ENCODE results near the gene LIME1. TPM values are rescaled to one million over a fixed set of nuclear protein-coding genes. Genes with fewer than 3 reads are reported as not detected.
"Not testable (repeated sequence)": the region's sequence is repeated elsewhere in the genome, so short reads cannot be mapped to it uniquely, and the experiment has no call there.

The LIME1 gene
- total RNA-seq, 1 donor from 2014 or later: 8.1 TPM

GRCh38 chr20:63774306-63774705, 37.8 kb downstream of the LIME1 start:
- no peaks in the 10 kb centered on the region for H3K9me3 Mint-ChIP-seq (ENCODE audit: unreplicated experiment)
- peak; percentile 31 for DNase-seq (ENCODE audit: low spot score)

DNA sequence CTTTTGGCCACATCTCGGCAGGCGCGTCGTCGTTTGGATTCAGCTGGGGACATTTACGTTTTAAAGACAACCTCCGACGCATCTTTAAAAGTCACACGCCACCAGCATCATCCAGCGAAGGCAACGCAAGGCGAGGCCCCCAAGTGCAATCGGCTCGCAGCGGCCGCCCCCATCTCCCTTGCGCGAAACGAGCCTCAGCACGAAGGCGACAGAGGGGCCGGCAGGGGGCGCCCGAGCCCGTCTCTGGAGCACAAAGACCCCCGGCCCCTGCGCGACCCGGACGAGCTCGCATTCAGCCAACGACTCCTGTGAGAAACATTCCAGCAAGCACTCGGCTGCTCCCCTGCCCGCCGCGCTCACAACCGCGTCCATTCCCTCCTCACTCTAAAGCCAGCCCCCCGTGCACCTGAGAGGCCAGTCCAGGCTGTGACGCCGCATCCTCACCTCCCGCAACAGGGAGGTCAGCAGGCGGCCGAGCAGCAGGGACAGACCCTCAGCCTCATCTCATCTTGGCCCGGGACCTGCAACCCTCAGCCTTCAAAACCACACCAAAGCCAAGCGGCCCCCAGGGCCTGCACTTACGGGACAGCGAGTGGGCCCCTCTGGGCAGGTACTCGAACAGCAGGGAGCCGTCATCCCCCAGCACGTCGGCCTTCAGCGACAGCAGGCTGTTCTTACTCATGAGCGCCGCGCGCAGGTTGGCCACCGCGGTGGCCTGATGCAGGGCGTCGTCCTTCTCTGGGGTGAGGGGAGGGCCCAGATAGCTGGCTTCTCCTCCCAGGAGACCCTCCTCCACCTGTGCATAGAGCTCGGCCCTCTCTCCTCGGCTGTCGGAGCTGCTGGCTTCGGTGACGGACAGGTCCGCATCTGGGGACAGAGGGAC, 38.9 kb downstream of the LIME1 start:
- Mint-ChIP-seq H3K9me3 (ENCODE audit: unreplicated experiment) (no peaks in the 10 kb centered on the region), H3K27me3 (ENCODE audit: unreplicated experiment) (peaks cover 11% of the 10 kb centered on the region), H3K36me3 (ENCODE audit: low read depth, unreplicated experiment) (peaks cover 12% of the 10 kb centered on the region), H3K4me1 (ENCODE audit: unreplicated experiment) (peaks cover 9% of the 10 kb centered on the region), H3K27ac (ENCODE audit: unreplicated experiment) (peak overlapping the region; percentile 88), H3K4me3 (ENCODE audit: unreplicated experiment) (peak overlapping the region; percentile 42)
- TF ChIP-seq, protein P1, sequence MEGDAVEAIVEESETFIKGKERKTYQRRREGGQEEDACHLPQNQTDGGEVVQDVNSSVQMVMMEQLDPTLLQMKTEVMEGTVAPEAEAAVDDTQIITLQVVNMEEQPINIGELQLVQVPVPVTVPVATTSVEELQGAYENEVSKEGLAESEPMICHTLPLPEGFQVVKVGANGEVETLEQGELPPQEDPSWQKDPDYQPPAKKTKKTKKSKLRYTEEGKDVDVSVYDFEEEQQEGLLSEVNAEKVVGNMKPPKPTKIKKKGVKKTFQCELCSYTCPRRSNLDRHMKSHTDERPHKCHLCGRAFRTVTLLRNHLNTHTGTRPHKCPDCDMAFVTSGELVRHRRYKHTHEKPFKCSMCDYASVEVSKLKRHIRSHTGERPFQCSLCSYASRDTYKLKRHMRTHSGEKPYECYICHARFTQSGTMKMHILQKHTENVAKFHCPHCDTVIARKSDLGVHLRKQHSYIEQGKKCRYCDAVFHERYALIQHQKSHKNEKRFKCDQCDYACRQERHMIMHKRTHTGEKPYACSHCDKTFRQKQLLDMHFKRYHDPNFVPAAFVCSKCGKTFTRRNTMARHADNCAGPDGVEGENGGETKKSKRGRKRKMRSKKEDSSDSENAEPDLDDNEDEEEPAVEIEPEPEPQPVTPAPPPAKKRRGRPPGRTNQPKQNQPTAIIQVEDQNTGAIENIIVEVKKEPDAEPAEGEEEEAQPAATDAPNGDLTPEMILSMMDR (IDR thresholded peaks at IDR 0.05; ENCODE audit: unreplicated experiment): peak; percentile 89
- peak; percentile 86 for DNase-seq (ENCODE audit: low spot score)

More at GRCh38 chr20:63774306-63774705, 37.8 kb downstream of the LIME1 start:
- Mint-ChIP-seq H3K4me3 (ENCODE audit: unreplicated experiment) (peak overlapping the region; percentile 68), H3K27me3 (ENCODE audit: unreplicated experiment) (peaks cover 11% of the 10 kb centered on the region), H3K27ac (ENCODE audit: unreplicated experiment) (peak overlapping the region; percentile 39), H3K4me1 (ENCODE audit: unreplicated experiment) (peaks cover 9% of the 10 kb centered on the region), H3K36me3 (ENCODE audit: low read depth, unreplicated experiment) (peaks cover 16% of the 10 kb centered on the region)
- TF ChIP-seq, protein P1 (IDR thresholded peaks at IDR 0.05; ENCODE audit: unreplicated experiment): no peak

DNA sequence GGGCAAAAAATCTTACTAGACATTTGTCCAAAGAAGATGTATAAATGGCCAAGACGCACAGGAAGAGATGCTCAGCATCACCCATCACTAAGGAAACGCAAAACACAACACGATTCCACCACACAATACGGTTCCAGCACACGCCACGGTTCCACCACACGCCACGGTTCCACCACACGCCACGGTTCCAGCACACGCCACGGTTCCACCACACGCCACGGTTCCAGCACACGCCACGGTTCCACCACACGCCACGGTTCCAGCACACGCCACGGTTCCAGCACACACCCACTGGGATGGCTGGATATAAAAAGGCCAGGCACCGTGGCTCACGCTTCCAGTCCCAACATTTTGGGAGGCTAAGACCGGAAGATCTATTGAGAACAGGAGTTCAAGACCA, 40.4 kb downstream of the LIME1 start:
- not testable (repeated sequence) for H3K27ac Mint-ChIP-seq (ENCODE audit: unreplicated experiment); DNase-seq (ENCODE audit: low spot score); H3K4me1 Mint-ChIP-seq (ENCODE audit: unreplicated experiment); H3K9me3 Mint-ChIP-seq (ENCODE audit: unreplicated experiment)
- peaks cover 15% of the 10 kb centered on the region for H3K36me3 Mint-ChIP-seq (ENCODE audit: low read depth, unreplicated experiment)
- H3K4me3 Mint-ChIP-seq (ENCODE audit: unreplicated experiment): peak overlapping the region; percentile 77
- H3K27me3 Mint-ChIP-seq (ENCODE audit: unreplicated experiment): peaks cover 11% of the 10 kb centered on the region

DNA sequence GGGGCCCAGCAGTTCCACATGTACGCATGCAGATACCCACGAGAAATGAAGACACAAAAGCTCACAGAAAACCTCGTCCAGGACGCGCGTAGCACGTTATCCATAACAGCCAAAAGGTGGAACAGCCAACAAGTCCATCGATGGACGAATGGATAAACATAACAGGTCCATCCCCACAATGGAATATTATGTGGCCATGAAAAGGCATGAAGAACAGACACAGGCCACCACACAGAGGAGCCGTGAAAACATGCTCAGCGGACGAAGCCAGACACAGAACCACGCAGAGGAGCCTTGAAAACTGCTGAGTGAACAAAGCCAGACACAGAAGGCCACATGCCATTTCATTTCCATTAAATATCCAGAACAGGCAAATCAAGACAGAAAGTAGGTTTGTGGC, 41.1 kb downstream of the LIME1 start:
- H3K9me3 Mint-ChIP-seq (ENCODE audit: unreplicated experiment): no peaks in the 10 kb centered on the region
- TF ChIP-seq, protein P1 (IDR thresholded peaks at IDR 0.05; ENCODE audit: unreplicated experiment): no peak
- H3K4me1 Mint-ChIP-seq (ENCODE audit: unreplicated experiment): peaks cover 9% of the 10 kb centered on the region
- peaks cover 15% of the 10 kb centered on the region for H3K36me3 Mint-ChIP-seq (ENCODE audit: low read depth, unreplicated experiment)
- no peak overlapping the region for H3K27ac Mint-ChIP-seq (ENCODE audit: unreplicated experiment)
- peak overlapping the region; percentile 77 for H3K4me3 Mint-ChIP-seq (ENCODE audit: unreplicated experiment)
- peaks cover 11% of the 10 kb centered on the region for H3K27me3 Mint-ChIP-seq (ENCODE audit: unreplicated experiment)
- DNase-seq (ENCODE audit: low spot score): no peak

DNA sequence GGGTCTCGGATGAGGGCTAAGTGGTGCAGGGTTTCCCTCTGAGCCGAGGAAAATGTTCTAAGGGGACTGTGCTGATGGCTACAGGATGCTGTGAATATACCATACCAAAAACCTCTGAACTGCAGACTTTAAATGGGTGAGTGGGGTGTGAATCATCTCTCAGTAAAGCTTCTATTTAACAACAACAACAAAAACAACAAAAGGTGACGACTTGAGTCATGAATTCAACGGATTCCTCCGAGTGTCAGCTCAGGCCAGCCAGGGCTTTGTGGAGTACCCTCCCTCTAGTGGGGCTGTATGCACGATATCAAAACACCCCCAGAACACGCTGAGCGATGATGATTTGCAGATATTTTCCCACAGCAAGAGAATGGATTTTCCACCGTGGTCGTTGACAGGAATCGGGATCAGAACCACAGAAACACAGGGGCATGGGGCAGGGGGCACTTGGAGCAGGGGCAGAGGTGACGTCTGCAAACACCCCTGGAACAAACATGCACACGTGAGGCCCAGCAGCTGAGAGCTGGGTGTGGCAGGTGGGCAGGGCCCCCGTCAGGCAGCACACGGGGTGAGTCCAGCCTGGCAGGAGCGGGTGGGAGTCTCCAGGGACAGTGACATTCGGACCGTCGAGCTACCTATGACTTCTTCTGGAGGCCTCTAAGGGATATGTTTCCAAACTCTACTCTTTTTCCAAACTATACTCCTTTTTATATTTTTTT, 41.7 kb downstream of the LIME1 start:
- TF ChIP-seq, protein P1 (IDR thresholded peaks at IDR 0.05; ENCODE audit: unreplicated experiment): no peak

More for the DNA sequence above, 41.7 kb downstream of the LIME1 start:
- DNase-seq (ENCODE audit: low spot score): no peak
- Mint-ChIP-seq H3K36me3 (ENCODE audit: low read depth, unreplicated experiment) (peaks cover 15% of the 10 kb centered on the region), H3K4me1 (ENCODE audit: unreplicated experiment) (peaks cover 9% of the 10 kb centered on the region), H3K9me3 (ENCODE audit: unreplicated experiment) (no peaks in the 10 kb centered on the region), H3K4me3 (ENCODE audit: unreplicated experiment) (peak overlapping the region; percentile 77), H3K27ac (ENCODE audit: unreplicated experiment) (no peak overlapping the region), H3K27me3 (ENCODE audit: unreplicated experiment) (peaks cover 11% of the 10 kb centered on the region)

All from endothelial cell (in vitro differentiated cells).